GM23338 (cell line): ENCODE results near the gene TRIM28. TPM values are rescaled to one million over a fixed set of nuclear protein-coding genes. Genes with fewer than 3 reads are reported as not detected.

Source experiments
- ATAC-seq: fragments of 200-7000 bp; cut with Tn5 transposase; 3 replicates; pipeline ENCODE4 v1.9.1; 2020
- DNase-seq: peaks from one replicate; pipeline ENCODE4 v3.0.0-alpha.2; 2015; ENCODE audit warnings: low spot score
- H2AFZ ChIP-seq: fragments of 200-600 bp; sonication (generic); 2 replicates; pipeline ENCODE4 v1.8.0; 2016; ENCODE audit warnings: antibody characterized with exemption, mild to moderate bottlenecking, moderate library complexity
- H3F3A ChIP-seq: fragments of 200-600 bp; sonication (generic); replicated peaks from 2 replicates; pipeline ENCODE4 v1.8.0; 2017; ENCODE audit warnings: antibody characterized with exemption, mixed run types, low read depth
- H3K27ac ChIP-seq: fragments of 200-600 bp; sonication (generic); 2 replicates; pipeline ENCODE4 v1.6.1; 2016; ENCODE audit warnings: low read depth
- H3K27me3 ChIP-seq: fragments of 200-600 bp; sonication (generic); 2 replicates; pipeline ENCODE4 v1.8.0; 2016; ENCODE audit warnings: mild to moderate bottlenecking, mixed run types, moderate library complexity; ENCODE audit not compliant: insufficient read depth
- H3K36me3 ChIP-seq: fragments of 200-600 bp; sonication (generic); 2 replicates; pipeline ENCODE4 v1.8.0; 2016; ENCODE audit warnings: mild to moderate bottlenecking; ENCODE audit not compliant: insufficient read depth
- H3K4me1 ChIP-seq: fragments of 200-600 bp; sonication (generic); 2 replicates; pipeline ENCODE4 v1.8.0; 2016; ENCODE audit warnings: mild to moderate bottlenecking, moderate library complexity; ENCODE audit not compliant: insufficient read depth
- H3K4me2 ChIP-seq: fragments of 200-600 bp; sonication (generic); 2 replicates; pipeline ENCODE4 v1.7.1; 2017; ENCODE audit warnings: mixed run types
- H3K4me3 ChIP-seq: fragments of 200-600 bp; sonication (generic); 2 replicates; pipeline ENCODE4 v1.6.1; 2016; ENCODE audit warnings: mixed run types
- H3K79me2 ChIP-seq: fragments of 200-600 bp; sonication (generic); replicated peaks from 2 replicates; pipeline ENCODE4 v1.8.0; 2017; ENCODE audit warnings: mild to moderate bottlenecking; ENCODE audit not compliant: insufficient read depth
- H3K9me2 ChIP-seq: fragments of 200-600 bp; sonication (generic); 2 replicates; pipeline ENCODE4 v1.8.0; 2017; ENCODE audit not compliant: insufficient read depth
- H4K20me1 ChIP-seq: fragments of 200-600 bp; sonication (generic); replicated peaks from 2 replicates; pipeline ENCODE4 v1.8.0; 2017; ENCODE audit warnings: mild to moderate bottlenecking; ENCODE audit not compliant: insufficient read depth
- H3K27ac Mint-ChIP-seq: 2 replicates; pipeline ENCODE4 v1.8.0; 2020; ENCODE audit warnings: inconsistent platforms, mild to moderate bottlenecking, moderate library complexity, mixed read lengths
- H3K27me3 Mint-ChIP-seq: 3 replicates; pipeline ENCODE4 v1.8.0; 2022; ENCODE audit warnings: low read depth, mild to moderate bottlenecking, moderate library complexity, mixed read lengths, inconsistent platforms; ENCODE audit not compliant: insufficient read depth, poor library complexity
- H3K36me3 Mint-ChIP-seq: 3 replicates; pipeline ENCODE4 v1.8.0; 2021; ENCODE audit warnings: low read depth, mild to moderate bottlenecking, inconsistent platforms, moderate library complexity, mixed read lengths
- H3K4me1 Mint-ChIP-seq: 3 replicates; pipeline ENCODE4 v1.8.0; 2020; ENCODE audit warnings: mild to moderate bottlenecking, inconsistent platforms, mixed read lengths
- H3K4me3 Mint-ChIP-seq: 3 replicates; pipeline ENCODE4 v1.8.0; 2021; ENCODE audit warnings: moderate library complexity, mild to moderate bottlenecking, inconsistent platforms, mixed read lengths
- H3K9me3 Mint-ChIP-seq: 3 replicates; pipeline ENCODE4 v1.8.0; 2020; ENCODE audit warnings: moderate library complexity, mild to moderate bottlenecking, inconsistent platforms, mixed read lengths
- CREB1 ChIP-seq: fragments of 250-450 bp; sonication (Bioruptor Pico); IDR thresholded peaks from 2 replicates; pipeline ENCODE4 v1.5.0; 2020; ENCODE audit warnings: low read depth, mild to moderate bottlenecking, moderate library complexity
- EZH2 ChIP-seq: fragments of 200-600 bp; sonication (generic); IDR thresholded peaks from one replicate; pipeline ENCODE4 v1.8.0; 2017; ENCODE audit warnings: antibody characterized with exemption, mild to moderate bottlenecking, low read depth; ENCODE audit not compliant: unreplicated experiment
- EZH2phosphoT487 ChIP-seq: fragments of 200-600 bp; sonication (generic); IDR thresholded peaks from one replicate; pipeline ENCODE4 v1.8.1; 2018; ENCODE audit warnings: antibody characterized with exemption; ENCODE audit not compliant: unreplicated experiment
- NANOG ChIP-seq: IDR thresholded peaks from 2 replicates; pipeline ENCODE4 v1.6.1; 2016; ENCODE audit warnings: antibody characterized with exemption, borderline replicate concordance
- POLR2AphosphoS5 ChIP-seq: IDR thresholded peaks from 2 replicates; pipeline ENCODE4 v1.6.1; 2016; ENCODE audit warnings: antibody characterized with exemption, low read depth
- ZNF114 ChIP-seq: fragments of 250-450 bp; sonication (Bioruptor Pico); IDR thresholded peaks from 2 replicates; pipeline ENCODE4 v1.5.0; 2020; ENCODE audit warnings: mild to moderate bottlenecking, moderate library complexity
- ZNF331 ChIP-seq: fragments of 250-450 bp; sonication (Bioruptor Pico); IDR thresholded peaks from 2 replicates; pipeline ENCODE4 v1.5.0; 2020; ENCODE audit warnings: low read depth, mild to moderate bottlenecking, moderate library complexity
- polyA plus RNA-seq: library from polyadenylated mRNA; unstranded; fragments of >200 nt; fragmentation: Nextera tagmentation; extraction: Ambion mirVana; gene quantifications from 2 replicates; pipeline ENCODE4 v1.2.1, GENCODE V29; 2016
- total RNA-seq: library from RNA; depleted of rRNA; stranded (reverse); fragments of >200 nt; shearing (Covaris generic); gene quantifications from 2 replicates; pipeline ENCODE4 v1.2.3, GENCODE V29; 2014
- TF ChIP-seq, protein P1 (sequence below): IDR thresholded peaks from 2 replicates; pipeline ENCODE4 v1.6.1; 2016; ENCODE audit warnings: antibody characterized with exemption
- TF ChIP-seq, protein P2 (sequence below): IDR thresholded peaks from one replicate; pipeline ENCODE4 v1.6.1; 2018; ENCODE audit warnings: antibody characterized with exemption; ENCODE audit not compliant: unreplicated experiment
- TF ChIP-seq, protein P3 (sequence below): fragments of 250-450 bp; sonication (Bioruptor Pico); IDR thresholded peaks from 2 replicates; pipeline ENCODE4 v1.5.0; 2020; ENCODE audit warnings: mild to moderate bottlenecking, moderate library complexity
- TF ChIP-seq, protein P4 (sequence below), 2 experiments: fragments of 200-600 bp in 1 of 2; sonication (generic) in 1 of 2; conservative IDR thresholded peaks; 2 replicates each; pipeline versions ENCODE4 v1.5.1 to v1.6.1; 2016 to 2017; ENCODE audit warnings: antibody characterized with exemption in 2 of 2, low read depth in 2 of 2, mild to moderate bottlenecking in 2 of 2, moderate library complexity in 1 of 2

TRIM28 gene
- total and polyA plus RNA-seq, 2 experiments from 2014 or later = 920 to 1,430 TPM

DNA sequence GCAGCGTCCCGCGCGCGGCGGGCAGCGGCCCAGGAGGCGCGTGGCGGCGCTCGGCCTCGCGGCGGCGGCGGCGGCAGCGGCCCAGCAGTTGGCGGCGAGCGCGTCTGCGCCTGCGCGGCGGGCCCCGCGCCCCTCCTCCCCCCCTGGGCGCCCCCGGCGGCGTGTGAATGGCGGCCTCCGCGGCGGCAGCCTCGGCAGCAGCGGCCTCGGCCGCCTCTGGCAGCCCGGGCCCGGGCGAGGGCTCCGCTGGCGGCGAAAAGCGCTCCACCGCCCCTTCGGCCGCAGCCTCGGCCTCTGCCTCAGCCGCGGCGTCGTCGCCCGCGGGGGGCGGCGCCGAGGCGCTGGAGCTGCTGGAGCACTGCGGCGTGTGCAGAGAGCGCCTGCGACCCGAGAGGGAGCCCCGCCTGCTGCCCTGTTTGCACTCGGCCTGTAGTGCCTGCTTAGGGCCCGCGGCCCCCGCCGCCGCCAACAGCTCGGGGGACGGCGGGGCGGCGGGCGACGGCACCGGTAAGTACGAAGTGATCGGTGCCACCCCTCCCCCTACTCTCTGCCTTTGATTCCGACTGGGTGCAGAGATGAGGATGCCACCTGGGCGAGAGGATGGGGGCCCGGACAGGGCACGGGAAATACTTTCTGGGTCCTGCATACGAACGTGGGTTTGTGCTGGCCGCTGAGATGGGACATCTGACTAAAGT, 874 bp downstream of the TRIM28 start:
- Histone ChIP-seq H3K79me2 (peaks cover 37% of the 10 kb centered on the region), H3K4me2 (peak overlapping the region; percentile 98), H4K20me1 (peaks cover 44% of the 10 kb centered on the region), H2AFZ (no peak overlapping the region), H3K27ac (peak overlapping the region; percentile 32; the same call in 1 of the 2 replicates), H3K27me3 (peaks cover 15% of the 10 kb centered on the region; the same call in 1 of the 2 replicates), H3K4me1 (peaks cover 8% of the 10 kb centered on the region; the same call in 1 of the 2 replicates), H3K36me3 (peaks cover 31% of the 10 kb centered on the region), H3F3A (peaks cover 51% of the 10 kb centered on the region), H3K9me2 (no peaks in the 10 kb centered on the region), H3K4me3 (peak overlapping the region; percentile 99)
- TF ChIP-seq, protein P1, sequence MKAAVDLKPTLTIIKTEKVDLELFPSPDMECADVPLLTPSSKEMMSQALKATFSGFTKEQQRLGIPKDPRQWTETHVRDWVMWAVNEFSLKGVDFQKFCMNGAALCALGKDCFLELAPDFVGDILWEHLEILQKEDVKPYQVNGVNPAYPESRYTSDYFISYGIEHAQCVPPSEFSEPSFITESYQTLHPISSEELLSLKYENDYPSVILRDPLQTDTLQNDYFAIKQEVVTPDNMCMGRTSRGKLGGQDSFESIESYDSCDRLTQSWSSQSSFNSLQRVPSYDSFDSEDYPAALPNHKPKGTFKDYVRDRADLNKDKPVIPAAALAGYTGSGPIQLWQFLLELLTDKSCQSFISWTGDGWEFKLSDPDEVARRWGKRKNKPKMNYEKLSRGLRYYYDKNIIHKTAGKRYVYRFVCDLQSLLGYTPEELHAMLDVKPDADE = no peak
- TF ChIP-seq EZH2phosphoT487 = no peak
- no peak for TF ChIP-seq ZNF331 (CRISPR knock-in tag)
- no peak for TF ChIP-seq NANOG
- TF ChIP-seq EZH2 = no peak
- TF ChIP-seq, protein P2, sequence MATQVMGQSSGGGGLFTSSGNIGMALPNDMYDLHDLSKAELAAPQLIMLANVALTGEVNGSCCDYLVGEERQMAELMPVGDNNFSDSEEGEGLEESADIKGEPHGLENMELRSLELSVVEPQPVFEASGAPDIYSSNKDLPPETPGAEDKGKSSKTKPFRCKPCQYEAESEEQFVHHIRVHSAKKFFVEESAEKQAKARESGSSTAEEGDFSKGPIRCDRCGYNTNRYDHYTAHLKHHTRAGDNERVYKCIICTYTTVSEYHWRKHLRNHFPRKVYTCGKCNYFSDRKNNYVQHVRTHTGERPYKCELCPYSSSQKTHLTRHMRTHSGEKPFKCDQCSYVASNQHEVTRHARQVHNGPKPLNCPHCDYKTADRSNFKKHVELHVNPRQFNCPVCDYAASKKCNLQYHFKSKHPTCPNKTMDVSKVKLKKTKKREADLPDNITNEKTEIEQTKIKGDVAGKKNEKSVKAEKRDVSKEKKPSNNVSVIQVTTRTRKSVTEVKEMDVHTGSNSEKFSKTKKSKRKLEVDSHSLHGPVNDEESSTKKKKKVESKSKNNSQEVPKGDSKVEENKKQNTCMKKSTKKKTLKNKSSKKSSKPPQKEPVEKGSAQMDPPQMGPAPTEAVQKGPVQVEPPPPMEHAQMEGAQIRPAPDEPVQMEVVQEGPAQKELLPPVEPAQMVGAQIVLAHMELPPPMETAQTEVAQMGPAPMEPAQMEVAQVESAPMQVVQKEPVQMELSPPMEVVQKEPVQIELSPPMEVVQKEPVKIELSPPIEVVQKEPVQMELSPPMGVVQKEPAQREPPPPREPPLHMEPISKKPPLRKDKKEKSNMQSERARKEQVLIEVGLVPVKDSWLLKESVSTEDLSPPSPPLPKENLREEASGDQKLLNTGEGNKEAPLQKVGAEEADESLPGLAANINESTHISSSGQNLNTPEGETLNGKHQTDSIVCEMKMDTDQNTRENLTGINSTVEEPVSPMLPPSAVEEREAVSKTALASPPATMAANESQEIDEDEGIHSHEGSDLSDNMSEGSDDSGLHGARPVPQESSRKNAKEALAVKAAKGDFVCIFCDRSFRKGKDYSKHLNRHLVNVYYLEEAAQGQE = no peak
- TF ChIP-seq, protein P3, sequence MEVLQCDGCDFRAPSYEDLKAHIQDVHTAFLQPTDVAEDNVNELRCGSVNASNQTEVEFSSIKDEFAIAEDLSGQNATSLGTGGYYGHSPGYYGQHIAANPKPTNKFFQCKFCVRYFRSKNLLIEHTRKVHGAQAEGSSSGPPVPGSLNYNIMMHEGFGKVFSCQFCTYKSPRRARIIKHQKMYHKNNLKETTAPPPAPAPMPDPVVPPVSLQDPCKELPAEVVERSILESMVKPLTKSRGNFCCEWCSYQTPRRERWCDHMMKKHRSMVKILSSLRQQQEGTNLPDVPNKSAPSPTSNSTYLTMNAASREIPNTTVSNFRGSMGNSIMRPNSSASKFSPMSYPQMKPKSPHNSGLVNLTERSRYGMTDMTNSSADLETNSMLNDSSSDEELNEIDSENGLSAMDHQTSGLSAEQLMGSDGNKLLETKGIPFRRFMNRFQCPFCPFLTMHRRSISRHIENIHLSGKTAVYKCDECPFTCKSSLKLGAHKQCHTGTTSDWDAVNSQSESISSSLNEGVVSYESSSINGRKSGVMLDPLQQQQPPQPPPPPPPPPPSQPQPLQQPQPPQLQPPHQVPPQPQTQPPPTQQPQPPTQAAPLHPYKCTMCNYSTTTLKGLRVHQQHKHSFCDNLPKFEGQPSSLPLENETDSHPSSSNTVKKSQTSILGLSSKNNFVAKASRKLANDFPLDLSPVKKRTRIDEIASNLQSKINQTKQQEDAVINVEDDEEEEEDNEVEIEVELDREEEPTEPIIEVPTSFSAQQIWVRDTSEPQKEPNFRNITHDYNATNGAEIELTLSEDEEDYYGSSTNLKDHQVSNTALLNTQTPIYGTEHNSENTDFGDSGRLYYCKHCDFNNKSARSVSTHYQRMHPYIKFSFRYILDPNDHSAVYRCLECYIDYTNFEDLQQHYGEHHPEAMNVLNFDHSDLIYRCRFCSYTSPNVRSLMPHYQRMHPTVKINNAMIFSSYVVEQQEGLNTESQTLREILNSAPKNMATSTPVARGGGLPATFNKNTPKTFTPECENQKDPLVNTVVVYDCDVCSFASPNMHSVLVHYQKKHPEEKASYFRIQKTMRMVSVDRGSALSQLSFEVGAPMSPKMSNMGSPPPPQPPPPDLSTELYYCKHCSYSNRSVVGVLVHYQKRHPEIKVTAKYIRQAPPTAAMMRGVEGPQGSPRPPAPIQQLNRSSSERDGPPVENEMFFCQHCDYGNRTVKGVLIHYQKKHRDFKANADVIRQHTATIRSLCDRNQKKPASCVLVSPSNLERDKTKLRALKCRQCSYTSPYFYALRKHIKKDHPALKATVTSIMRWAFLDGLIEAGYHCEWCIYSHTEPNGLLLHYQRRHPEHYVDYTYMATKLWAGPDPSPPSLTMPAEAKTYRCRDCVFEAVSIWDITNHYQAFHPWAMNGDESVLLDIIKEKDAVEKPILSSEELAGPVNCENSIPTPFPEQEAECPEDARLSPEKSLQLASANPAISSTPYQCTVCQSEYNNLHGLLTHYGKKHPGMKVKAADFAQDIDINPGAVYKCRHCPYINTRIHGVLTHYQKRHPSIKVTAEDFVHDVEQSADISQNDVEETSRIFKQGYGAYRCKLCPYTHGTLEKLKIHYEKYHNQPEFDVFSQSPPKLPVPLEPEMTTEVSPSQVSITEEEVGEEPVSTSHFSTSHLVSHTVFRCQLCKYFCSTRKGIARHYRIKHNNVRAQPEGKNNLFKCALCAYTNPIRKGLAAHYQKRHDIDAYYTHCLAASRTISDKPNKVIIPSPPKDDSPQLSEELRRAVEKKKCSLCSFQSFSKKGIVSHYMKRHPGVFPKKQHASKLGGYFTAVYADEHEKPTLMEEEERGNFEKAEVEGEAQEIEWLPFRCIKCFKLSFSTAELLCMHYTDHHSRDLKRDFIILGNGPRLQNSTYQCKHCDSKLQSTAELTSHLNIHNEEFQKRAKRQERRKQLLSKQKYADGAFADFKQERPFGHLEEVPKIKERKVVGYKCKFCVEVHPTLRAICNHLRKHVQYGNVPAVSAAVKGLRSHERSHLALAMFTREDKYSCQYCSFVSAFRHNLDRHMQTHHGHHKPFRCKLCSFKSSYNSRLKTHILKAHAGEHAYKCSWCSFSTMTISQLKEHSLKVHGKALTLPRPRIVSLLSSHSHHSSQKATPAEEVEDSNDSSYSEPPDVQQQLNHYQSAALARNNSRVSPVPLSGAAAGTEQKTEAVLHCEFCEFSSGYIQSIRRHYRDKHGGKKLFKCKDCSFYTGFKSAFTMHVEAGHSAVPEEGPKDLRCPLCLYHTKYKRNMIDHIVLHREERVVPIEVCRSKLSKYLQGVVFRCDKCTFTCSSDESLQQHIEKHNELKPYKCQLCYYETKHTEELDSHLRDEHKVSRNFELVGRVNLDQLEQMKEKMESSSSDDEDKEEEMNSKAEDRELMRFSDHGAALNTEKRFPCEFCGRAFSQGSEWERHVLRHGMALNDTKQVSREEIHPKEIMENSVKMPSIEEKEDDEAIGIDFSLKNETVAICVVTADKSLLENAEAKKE (CRISPR knock-in tag) = no peak
- no peak; the same call in 1 of the 2 replicates for TF ChIP-seq POLR2AphosphoS5
- no peak for TF ChIP-seq CREB1 (CRISPR knock-in tag)
- no peak for TF ChIP-seq ZNF114
- TF ChIP-seq, protein P4, sequence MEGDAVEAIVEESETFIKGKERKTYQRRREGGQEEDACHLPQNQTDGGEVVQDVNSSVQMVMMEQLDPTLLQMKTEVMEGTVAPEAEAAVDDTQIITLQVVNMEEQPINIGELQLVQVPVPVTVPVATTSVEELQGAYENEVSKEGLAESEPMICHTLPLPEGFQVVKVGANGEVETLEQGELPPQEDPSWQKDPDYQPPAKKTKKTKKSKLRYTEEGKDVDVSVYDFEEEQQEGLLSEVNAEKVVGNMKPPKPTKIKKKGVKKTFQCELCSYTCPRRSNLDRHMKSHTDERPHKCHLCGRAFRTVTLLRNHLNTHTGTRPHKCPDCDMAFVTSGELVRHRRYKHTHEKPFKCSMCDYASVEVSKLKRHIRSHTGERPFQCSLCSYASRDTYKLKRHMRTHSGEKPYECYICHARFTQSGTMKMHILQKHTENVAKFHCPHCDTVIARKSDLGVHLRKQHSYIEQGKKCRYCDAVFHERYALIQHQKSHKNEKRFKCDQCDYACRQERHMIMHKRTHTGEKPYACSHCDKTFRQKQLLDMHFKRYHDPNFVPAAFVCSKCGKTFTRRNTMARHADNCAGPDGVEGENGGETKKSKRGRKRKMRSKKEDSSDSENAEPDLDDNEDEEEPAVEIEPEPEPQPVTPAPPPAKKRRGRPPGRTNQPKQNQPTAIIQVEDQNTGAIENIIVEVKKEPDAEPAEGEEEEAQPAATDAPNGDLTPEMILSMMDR (conservative IDR thresholded peaks at IDR 0.05; ENCODE audit: low read depth in 2 of 2) = no peak
- Mint-ChIP-seq H3K27me3 (peaks cover 39% of the 10 kb centered on the region), H3K27ac (peak overlapping the region; percentile 100), H3K4me3 (peak overlapping the region; percentile 99), H3K9me3 (peaks cover 5% of the 10 kb centered on the region; the same call in 2 of the 3 replicates), H3K4me1 (peaks cover 22% of the 10 kb centered on the region), H3K36me3 (peaks cover 51% of the 10 kb centered on the region)
- DNase-seq = peak; percentile 49
- peak; percentile 3; the same call in 2 of the 3 replicates for ATAC-seq
